ENCODE results near the gene XCL2. TPM values are rescaled to one million over a fixed set of nuclear protein-coding genes. Genes with fewer than 3 reads are reported as not detected.
"Not testable (repeated sequence)": the region's sequence is repeated elsewhere in the genome, so short reads cannot be mapped to it uniquely, and the experiment has no call there.

Gene XCL2
- total and polyA plus RNA-seq, 10 of the 15 experiments (the other 5 are each of a cell fraction or from before 2014, with no cell fraction given), result 0.50 to 299 (median 4.8) TPM

DNA sequence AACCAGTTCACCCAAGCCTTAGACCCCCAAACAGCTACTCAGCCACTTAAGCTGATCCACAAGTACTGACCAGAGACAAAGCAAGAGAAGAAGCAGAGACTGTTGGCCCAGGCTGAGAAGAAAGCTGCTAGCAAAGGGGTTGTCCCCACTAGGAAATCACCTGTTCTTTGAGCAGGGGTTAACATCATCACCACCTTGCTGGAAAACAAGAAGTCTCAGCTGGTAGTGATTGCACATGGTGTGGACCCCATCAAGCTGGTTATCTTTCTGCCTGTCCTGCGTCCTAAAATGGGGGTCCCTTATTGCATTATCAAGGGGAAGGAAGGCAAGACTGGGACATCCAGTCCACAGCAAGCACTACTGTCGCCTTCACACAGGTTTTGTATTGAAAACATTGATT is 819 bp downstream of the XCL2 start:
- ChIA-PET SMC1A (ENCODE audit: uncharacterized antibody, unreplicated experiment) (interaction anchor here (0.7 to 2.5 kb wide), 10 partner anchors 8 to 104 kb away, joined by 3 to 28 read pairs (median 6); no protein-coding TSS in a partner anchor), CTCF (interaction anchor here (1.1 to 1.2 kb wide), 2 partner anchors 13 to 74 kb away, joined by 3 read pairs; no protein-coding TSS in a partner anchor), POLR2A (interaction anchor here (0.6 to 1.8 kb wide), 5 partner anchors 9 to 32 kb away, joined by 3 to 7 read pairs (median 5); no protein-coding TSS in a partner anchor), RAD21 (ENCODE audit: unreplicated experiment) (interaction anchor here (1.6 to 3.9 kb wide), 5 partner anchors 11 to 102 kb away, joined by 4 to 26 read pairs (median 7); no protein-coding TSS in a partner anchor)
- H3K4me1 ChIP-seq (ENCODE audit: control insufficient read depth, insufficient read depth, low read length); H3K9me3 ChIP-seq (replicated peaks; ENCODE audit: control insufficient read depth, insufficient read depth, low read length); intact Hi-C loops (cut with micrococcal nuclease; ENCODE audit: unreplicated experiment); H2AFZ ChIP-seq (ENCODE audit: control insufficient read depth, low read depth, low read length); H3K9ac ChIP-seq (ENCODE audit: control insufficient read depth, insufficient read depth, low read length); BruUV-seq (replicated peaks); H3K36me3 ChIP-seq (ENCODE audit: control insufficient read depth in 2 of 2, insufficient read depth in 2 of 2, low read length in 1 of 2); FAIRE-seq; H3K4me2 ChIP-seq (ENCODE audit: control insufficient read depth, insufficient read depth); DNase-seq (ENCODE audit: low read depth, low spot score); H4K20me1 ChIP-seq (ENCODE audit: control insufficient read depth, insufficient read depth); H3K27ac ChIP-seq (ENCODE audit: control insufficient read depth, insufficient read depth); H3K4me3 ChIP-seq; H3K27me3 ChIP-seq (replicated peaks in 1 of 2; ENCODE audit: control insufficient read depth in 2 of 2, insufficient read depth in 2 of 2, low read length in 1 of 2); H3K79me2 ChIP-seq (ENCODE audit: control insufficient read depth, insufficient read depth, low read length); in situ Hi-C loops (cut with MboI): not testable (repeated sequence)
- TF ChIP-seq HDGF (IDR thresholded peaks at IDR 0.05), result peak; percentile 74; the same call in 1 of the 2 replicates
- peak; percentile 31; the same call in 1 of the 2 replicates for TF ChIP-seq NBN (IDR thresholded peaks at IDR 0.05)
- TF ChIP-seq RELB (IDR thresholded peaks at IDR 0.05; ENCODE audit: low read depth), result peak; percentile 42; the same call in 1 of the 2 replicates
- peak; percentile 57 for TF ChIP-seq RELA (IDR thresholded peaks at IDR 0.05; ENCODE audit: borderline replicate concordance, partially characterized antibody)
- TF ChIP-seq ATF7 (IDR thresholded peaks at IDR 0.05; ENCODE audit: low read depth), result 0 out of 2 replicates have a peak, but pooled peaks have one; percentile 22
- WGBS (ENCODE audit: insufficient coverage, insufficient replicate concordance, low lambda C conversion rate, missing lambda C conversion rate), result 11% methylated on average over 2 of the region's 2 CpGs
- peak; percentile 85 for ATAC-seq

DNA sequence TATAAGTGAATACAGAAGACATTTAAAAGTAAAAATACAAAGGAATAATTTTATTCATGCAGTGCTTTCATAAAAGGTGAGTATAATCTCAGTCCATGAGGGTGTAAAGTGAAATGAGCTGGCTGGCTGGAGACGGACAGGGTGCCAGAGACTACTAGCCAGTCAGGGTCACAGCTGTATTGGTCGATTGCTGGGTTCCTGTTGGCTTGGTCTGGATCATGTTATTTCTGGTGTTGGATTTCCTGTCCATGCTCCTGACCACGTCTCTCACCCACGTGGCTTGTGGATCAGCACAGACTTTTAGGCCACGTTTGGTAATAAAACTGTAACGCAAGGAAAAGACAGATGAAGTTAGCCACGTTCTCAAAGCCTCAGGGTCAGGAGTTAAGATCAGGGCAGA is 3.0 kb downstream of the XCL2 start:
- H2AFZ ChIP-seq (ENCODE audit: control insufficient read depth, low read depth, low read length); H3K4me2 ChIP-seq (ENCODE audit: control insufficient read depth, insufficient read depth); H3K4me3 ChIP-seq; H3K4me1 ChIP-seq (ENCODE audit: control insufficient read depth, insufficient read depth, low read length); H3K9ac ChIP-seq (ENCODE audit: control insufficient read depth, insufficient read depth, low read length); H3K9me3 ChIP-seq (replicated peaks; ENCODE audit: control insufficient read depth, insufficient read depth, low read length); H3K36me3 ChIP-seq (ENCODE audit: control insufficient read depth in 2 of 2, insufficient read depth in 2 of 2, low read length in 1 of 2); H3K27ac ChIP-seq (ENCODE audit: control insufficient read depth, insufficient read depth); FAIRE-seq; H3K27me3 ChIP-seq (replicated peaks in 1 of 2; ENCODE audit: control insufficient read depth in 2 of 2, insufficient read depth in 2 of 2, low read length in 1 of 2); H4K20me1 ChIP-seq (ENCODE audit: control insufficient read depth, insufficient read depth); in situ Hi-C loops (cut with MboI); H3K79me2 ChIP-seq (ENCODE audit: control insufficient read depth, insufficient read depth, low read length); ATAC-seq; POLR2A ChIA-PET; RAD21 ChIA-PET (ENCODE audit: unreplicated experiment); CTCF ChIA-PET; BruUV-seq (replicated peaks); intact Hi-C loops (cut with micrococcal nuclease; ENCODE audit: unreplicated experiment); DNase-seq (ENCODE audit: low read depth, low spot score): not testable (repeated sequence)
- WGBS (ENCODE audit: insufficient coverage, insufficient replicate concordance, low lambda C conversion rate, missing lambda C conversion rate), result 23% methylated on average over 7 of the region's 7 CpGs
- SMC1A ChIA-PET (ENCODE audit: uncharacterized antibody, unreplicated experiment), result interaction anchor here (1.0 to 1.9 kb wide), 2 partner anchors 17 to 198 kb away, joined by 3 to 5 read pairs; no protein-coding TSS in a partner anchor
